HG02759 (cell line): ENCODE results near the gene OXGR1.

Experiments used
- ATAC-seq: cut with Tn5 transposase; IDR thresholded peaks from one replicate; pipeline ENCODE4 v1.9.1; 2021; ENCODE audit warnings: mild to moderate bottlenecking, moderate library complexity; ENCODE audit not compliant: unreplicated experiment

Gene OXGR1

DNA sequence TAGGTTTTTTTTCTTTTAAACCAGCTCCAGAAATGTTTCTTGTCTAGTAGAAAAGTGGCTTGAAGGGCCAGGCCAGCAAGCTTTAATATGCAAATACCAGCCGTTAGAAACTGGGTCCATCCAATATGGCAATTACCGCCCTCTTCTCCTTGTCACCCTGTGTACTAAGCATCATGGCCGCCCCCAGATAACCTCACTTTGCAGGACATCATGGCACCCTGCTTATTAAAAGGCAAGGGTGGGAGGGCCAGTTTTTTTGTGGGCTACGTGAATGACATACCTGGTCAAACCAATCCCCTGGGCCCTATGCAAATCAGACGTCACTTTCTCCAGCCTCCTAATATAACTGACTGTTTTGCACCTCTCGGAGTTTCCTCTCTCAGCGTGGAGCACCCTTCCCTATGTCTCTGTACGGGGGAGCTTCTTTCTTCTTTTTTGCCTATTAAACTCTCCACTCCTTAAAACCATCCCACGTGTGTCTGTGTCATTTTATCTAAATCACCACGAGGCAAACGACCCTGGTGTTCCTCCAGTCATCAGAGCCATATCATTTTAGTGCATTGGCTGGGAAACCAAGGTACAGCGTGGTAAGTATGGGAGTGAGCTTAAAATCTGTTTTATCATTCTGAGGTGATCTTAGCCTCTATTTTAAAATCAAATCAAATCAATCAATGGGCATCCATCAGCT, 27.7 kb downstream of the OXGR1 start:
- ATAC-seq: no peak

DNA sequence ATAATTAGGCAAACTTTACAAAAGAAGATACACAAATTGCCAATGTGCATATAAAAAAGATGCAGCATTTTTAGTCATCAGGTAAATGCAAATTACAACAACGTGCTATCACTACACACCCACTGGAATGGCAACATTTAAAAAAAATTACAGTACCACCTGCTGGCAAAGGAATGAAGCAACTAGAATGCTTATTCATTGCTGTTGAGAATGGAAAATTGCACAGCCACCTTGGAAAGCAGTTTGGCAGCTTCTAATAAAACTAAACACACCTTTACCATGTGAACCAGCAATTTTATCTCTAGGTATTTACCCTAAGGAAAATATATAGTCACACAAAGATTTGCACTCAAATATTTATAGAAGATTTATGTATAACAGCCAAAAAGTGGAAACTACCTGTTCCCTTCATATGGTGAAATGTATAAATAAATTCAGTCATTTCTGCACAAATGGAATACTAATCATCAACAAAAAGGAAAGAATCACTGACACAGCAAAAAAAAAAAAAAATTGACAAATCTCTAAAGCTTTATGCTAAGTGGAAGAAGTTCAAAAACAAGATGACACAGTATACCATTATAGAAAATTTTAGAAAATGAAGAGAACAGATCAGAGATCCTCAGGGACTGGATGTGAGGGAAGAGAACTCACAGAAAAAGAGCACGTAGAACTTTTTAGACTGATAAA, 30.3 kb downstream of the OXGR1 start:
- ATAC-seq: no peak

DNA sequence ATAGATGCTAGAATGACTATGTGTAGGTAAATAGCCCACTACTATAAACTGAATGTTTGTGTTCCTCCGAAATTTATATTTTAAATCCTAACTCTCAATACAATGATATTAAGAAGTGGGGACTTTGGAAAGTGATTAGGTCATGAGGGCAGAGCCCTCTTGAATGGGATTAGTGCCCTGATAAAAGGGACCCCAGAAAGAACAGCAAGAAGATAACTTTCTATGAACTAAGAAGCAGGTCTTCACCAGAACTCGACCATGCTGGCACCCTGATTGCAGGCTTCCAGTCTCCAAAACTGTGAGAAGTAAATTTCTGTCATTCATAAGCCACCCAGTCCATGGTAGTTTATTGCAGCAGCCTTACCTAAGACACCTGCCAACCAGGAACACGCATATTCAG, 33.9 kb downstream of the OXGR1 start:
- ATAC-seq: no peak

DNA sequence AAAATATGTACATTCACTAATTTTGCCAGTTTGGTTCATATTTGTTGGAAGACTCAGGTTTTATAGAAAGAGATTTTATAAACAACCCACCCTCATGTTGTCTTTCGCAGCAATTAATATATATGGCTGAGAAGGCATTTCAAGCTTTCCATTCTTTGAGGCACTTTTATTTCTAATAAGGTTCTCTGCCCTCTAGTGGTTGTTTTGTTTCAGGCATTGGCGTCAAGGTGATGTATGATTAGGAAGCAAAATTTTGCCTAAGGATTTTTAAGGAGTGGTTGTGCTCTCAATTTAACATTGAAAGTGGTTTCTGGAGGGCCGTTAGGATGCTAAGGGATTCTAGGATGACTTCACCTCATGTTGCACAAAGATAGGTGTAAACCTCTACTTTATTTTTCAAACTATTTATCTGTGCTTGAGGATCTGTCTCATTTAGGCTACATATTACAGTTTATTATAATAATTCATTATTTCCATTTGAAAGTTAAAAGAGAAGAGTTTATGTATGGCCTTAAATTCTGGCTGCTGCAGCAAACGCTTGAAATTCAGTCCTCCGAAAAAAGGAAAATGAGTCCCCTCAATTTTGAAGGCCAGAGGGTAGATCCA, 35.9 kb downstream of the OXGR1 start:
- ATAC-seq: no peak

DNA sequence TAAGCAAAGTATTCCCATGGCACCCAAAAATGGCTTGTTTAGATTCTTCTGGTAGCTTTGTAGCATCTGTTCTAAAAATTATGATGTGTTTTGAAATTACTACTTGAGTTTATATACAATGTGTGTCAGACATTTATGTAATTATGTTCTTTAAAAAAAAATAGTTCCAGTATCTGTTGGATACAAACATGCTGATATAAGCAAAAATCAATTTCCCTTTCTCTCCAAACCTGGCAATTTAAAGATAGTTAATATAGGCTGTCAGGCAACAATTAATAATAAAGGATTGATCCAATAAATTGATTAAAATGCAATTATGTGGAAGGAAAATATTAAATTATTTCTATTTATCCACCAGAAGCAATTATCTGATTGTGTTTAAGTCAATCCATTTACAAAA, 41.7 kb downstream of the OXGR1 start:
- no peak for ATAC-seq

DNA sequence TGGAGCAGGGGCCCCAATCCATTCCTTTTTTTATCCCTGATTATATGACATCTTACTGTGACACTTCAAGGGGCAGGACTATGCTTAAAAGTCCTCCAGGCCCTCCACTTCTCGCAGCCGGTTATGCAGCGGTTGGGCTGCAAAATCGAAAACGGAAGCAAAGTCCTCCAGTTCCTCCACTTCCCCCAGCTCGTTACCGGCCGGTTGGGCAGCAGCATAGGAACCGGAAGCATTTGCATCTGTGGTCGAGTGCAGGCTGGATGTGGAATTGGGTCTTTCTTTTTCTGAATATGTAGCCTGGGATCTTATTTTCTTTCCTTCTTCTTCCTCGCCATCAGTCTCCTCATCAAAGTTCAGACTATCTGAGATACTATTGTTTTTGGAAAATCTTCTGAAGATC, 46.1 kb downstream of the OXGR1 start:
- ATAC-seq: no peak

DNA sequence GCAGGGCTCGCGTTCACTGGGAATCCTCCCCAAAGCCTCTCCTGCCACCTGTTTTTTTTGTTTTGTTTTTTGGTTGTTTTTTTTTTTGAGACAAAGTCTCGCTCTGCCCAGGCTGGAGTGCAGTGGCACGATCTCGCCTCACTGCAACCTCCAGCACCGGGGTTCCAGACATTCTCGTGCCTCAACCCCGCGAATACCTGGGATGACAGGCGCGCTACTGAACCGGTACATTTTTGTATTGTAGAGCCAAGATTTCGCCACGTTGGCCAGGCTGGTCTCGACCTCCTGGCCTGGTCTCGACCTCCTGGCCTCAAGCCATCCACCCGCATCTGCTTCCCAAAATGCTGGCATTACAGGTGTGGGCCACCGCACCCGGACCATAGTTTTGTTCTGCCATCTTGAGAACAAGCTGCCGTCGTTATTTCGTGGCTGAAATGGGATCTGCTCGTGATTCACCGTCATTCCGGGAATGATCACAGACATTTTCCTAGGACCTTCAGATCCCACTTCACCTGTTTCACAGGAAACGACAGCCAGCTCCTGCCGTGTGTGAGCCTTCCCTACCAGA, 46.8 kb downstream of the OXGR1 start:
- no peak for ATAC-seq

DNA sequence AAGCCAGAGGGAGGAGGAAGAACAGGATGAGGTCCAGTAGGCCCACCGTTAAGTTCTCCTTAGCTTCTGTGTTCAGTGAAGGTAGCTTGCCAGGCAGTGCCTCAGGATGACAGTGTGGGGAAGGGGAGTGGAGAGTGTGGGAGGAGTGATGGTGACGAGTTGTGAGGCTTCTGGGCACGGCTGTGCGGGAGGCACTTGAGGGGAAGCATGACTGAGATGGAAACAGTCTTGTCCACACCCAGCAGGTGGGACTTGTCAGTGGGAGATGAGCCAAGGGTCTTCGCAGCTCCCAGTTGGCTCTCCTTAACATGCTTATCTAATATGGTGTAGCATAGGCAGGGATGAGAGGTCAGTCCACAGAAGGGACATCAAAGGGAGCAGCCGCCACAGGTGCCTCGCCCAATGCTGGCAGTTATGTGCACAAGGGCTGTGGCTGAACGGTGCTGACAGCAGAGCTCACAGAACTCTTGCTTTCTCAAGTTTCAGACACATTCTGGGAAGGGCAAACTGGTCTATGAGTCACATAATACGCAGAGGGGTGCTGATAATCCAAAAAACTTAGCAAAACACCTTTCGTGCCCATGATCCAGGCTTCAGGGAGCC, 47.5 kb downstream of the OXGR1 start:
- no peak for ATAC-seq

DNA sequence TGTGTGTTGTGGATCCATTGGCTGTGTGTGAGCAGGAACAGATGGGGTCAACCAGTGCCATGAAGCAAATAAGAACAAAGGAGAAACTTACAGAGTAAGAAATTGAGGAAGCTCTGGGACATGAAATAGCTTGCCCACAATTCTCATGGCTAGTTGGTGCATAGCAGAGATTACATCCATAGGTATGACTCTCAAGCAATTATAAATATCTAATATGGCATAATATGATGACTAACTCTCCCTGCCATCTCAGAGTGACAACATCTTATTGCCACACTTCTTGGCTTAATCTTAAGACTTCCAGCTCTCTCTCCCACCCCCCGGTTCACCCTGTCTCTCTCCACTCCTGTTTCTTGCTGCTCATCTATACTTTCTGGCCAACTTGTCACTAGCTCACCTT, 53.3 kb downstream of the OXGR1 start:
- ATAC-seq: no peak

DNA sequence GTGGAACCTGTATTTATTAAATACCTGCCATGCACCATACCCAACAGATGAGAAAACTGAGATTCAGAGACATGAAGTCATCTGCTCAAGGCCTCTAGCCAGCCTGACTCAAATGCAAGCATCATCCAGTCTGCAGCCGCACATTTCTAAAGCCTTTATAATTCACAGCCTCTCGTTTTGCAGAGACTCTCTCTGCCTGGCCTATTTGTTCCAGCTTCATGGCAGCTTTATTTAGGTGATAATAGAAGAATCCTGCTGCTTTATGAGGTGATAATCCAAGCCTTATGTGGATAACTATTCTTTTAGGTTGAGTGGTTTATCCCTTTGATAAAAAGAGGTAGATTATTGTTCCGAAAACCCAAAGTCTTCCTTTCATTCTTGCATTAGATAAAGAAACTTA, 58.4 kb downstream of the OXGR1 start:
- no peak for ATAC-seq
